Ovary (tissue), 9 donors: ENCODE data around the gene TPD52L1. TPM values are rescaled to one million over a fixed set of nuclear protein-coding genes. Genes with fewer than 3 reads are reported as not detected.

Experiments used
- DNase-seq, 5 donors: peaks; one replicate each; pipeline ENCODE4 v3.0.0-alpha.2; 2019 to 2020
- H3K27ac ChIP-seq, 2 donors: fragments of 200-600 bp; one replicate each; pipeline versions ENCODE4 v1.5.1 to v1.8.0; 2019 to 2022
- H3K27me3 ChIP-seq: fragments of 200-600 bp; one replicate; pipeline ENCODE4 v1.8.0; 2022
- H3K36me3 ChIP-seq: fragments of 200-600 bp; sonication (generic); one replicate; pipeline ENCODE4 v1.5.1; 2019
- H3K4me1 ChIP-seq: one replicate; pipeline ENCODE4 v1.8.1; 2013; ENCODE audit warnings: mild to moderate bottlenecking, moderate library complexity; ENCODE audit not compliant: insufficient read depth
- H3K4me3 ChIP-seq: fragments of 200-600 bp; sonication (generic); one replicate; pipeline ENCODE4 v1.5.1; 2017
- H3K9me3 ChIP-seq, 2 donors: fragments of 200-600 bp in 1 of 2; sonication (generic) in 1 of 2; one replicate each; pipeline versions ENCODE4 v1.5.1 to v1.8.1; 2013 to 2019; ENCODE audit warnings: mild to moderate bottlenecking in 1 of 2, moderate library complexity in 1 of 2
- CTCF ChIP-seq, 3 donors: fragments of 450-650 bp in 2 of 3; fragments of 200-600 bp in 1 of 3; IDR thresholded peaks; one replicate each; pipeline versions ENCODE4 v1.5.1 to v1.8.0; 2016 to 2022; ENCODE audit warnings: antibody characterized with exemption in 3 of 3, mild to moderate bottlenecking in 1 of 3
- EP300 ChIP-seq: sonication (generic); formaldehyde crosslinking; IDR thresholded peaks from one replicate; pipeline ENCODE4 v1.6.1; 2017; ENCODE audit warnings: antibody characterized with exemption
- POLR2A ChIP-seq: fragments of 450-650 bp; IDR thresholded peaks from one replicate; pipeline ENCODE4 v1.6.1; 2017; ENCODE audit warnings: antibody characterized with exemption, mild to moderate bottlenecking, moderate library complexity
- WGBS, 3 donors: extraction: QIAGEN DNeasy Blood & Tissue Kit in 1 of 3; methylation state at CpG; one replicate each; pipeline versions ENCODE4 v1.1.5 to v1.1.7; 2013 to 2017; 5-methylcytosine and 5-hydroxymethylcytosine counted together
- intact Hi-C, 4 donors: fragments of 100-400 bp; cut with DNase I; formaldehyde crosslinking; loops; one replicate each; pipeline versions ENCODE4 v1.11.0 to v1.15.1; 2022 to 2023
- polyA plus RNA-seq, 2 donors: library from polyadenylated mRNA; stranded (reverse); fragments of 200-250 nt in 1 of 2; fragments of 350-450 nt in 1 of 2; fragmentation: Illumina TruSeq in 1 of 2; extraction: RNeasy Lipid Tissue Mini Kit (QIAGEN cat#74804) in 1 of 2; gene quantifications; one replicate each; pipeline ENCODE4 v1.2.3, GENCODE V29; 2013 to 2014
- total RNA-seq, 7 donors: library from RNA; depleted of rRNA in 2 of 7; stranded (reverse); fragments of >200 nt in 2 of 7; fragmentation: NEBNext Ultra II Directional in 3 of 7; extraction: Animal tissue kit (Norgen Biotek cat#: 25700) in 3 of 7; gene quantifications; one replicate each; pipeline versions ENCODE4 v1.1.0 to v1.2.4, GENCODE V29; 2016 to 2023
- donor health status: DM: no; HTN: no; CAD: no; lungs with moderate emphysema.
- donor health status: DM: no; HTN: no; CAD: no.
- donor health status: Bipolar disorder and iron deficiency.
- donor health status: DM: yes; HTN: yes; CAD: no.
- donor health status: DM: no; HTN: no; CAD: no.
- donor health status: DM: yes; HTN: yes; CAD: no.

TPD52L1 gene
- total and polyA plus RNA-seq, 9 donors: 14.4 to 154 (median 27.4) TPM

- no peaks in the 10 kb centered on the region for H3K36me3 ChIP-seq
- intact Hi-C loops: no loop called here
- no peak for TF ChIP-seq CTCF (IDR thresholded peaks at IDR 0.05)
- H3K27ac ChIP-seq: no peak overlapping the region
- WGBS, 3 donors: 93 to 96% (median 96%) methylated on average over 10 of the region's 10 CpGs
- no peak for DNase-seq
- no peaks in the 10 kb centered on the region for H3K9me3 ChIP-seq
- peaks cover 2% of the 10 kb centered on the region for H3K4me1 ChIP-seq
- no peaks in the 10 kb centered on the region for H3K27me3 ChIP-seq
- H3K4me3 ChIP-seq: no peak overlapping the region
Observed at GRCh38 chr6:125217369-125217768, 63.8 kb downstream of the TPD52L1 start.

- intact Hi-C loops: no loop called here
- WGBS, 3 donors: 94 to 96% (median 96%) methylated on average over 2 of the region's 2 CpGs
- TF ChIP-seq CTCF (IDR thresholded peaks at IDR 0.05): no peak
- no peak for TF ChIP-seq POLR2A
- TF ChIP-seq EP300: no peak
- peaks cover 3% of the 10 kb centered on the region for H3K4me1 ChIP-seq
- no peaks in the 10 kb centered on the region for H3K27me3 ChIP-seq
- H3K27ac ChIP-seq: no peak overlapping the region
- no peaks in the 10 kb centered on the region for H3K36me3 ChIP-seq
- H3K9me3 ChIP-seq: no peaks in the 10 kb centered on the region
- no peak for DNase-seq
- H3K4me3 ChIP-seq: no peak overlapping the region
Observed at GRCh38 chr6:125217992-125218391, 64.4 kb downstream of the TPD52L1 start.

- Histone ChIP-seq H3K27ac (no peak overlapping the region), H3K4me3 (no peak overlapping the region), H3K27me3 (no peaks in the 10 kb centered on the region), H3K9me3 (no peaks in the 10 kb centered on the region), H3K36me3 (no peaks in the 10 kb centered on the region), H3K4me1 (peaks cover 7% of the 10 kb centered on the region)
- 59 to 69% (median 66%) methylated on average over 5 of the region's 5 CpGs for WGBS, 3 donors
- intact Hi-C loops: no loop called here
- TF ChIP-seq EP300 (no peak), POLR2A (no peak), CTCF (IDR thresholded peaks at IDR 0.05) (no peak)
- DNase-seq: no peak
Observed at GRCh38 chr6:125219361-125219895, 65.9 kb downstream of the TPD52L1 start.

GRCh38 chr6:125220712-125221111 lies 67.1 kb downstream of the TPD52L1 start:
- Histone ChIP-seq H3K4me1 (peaks cover 8% of the 10 kb centered on the region), H3K9me3 (no peaks in the 10 kb centered on the region), H3K27ac (peak overlapping the region; percentile 14 to 25), H3K4me3 (no peak overlapping the region), H3K36me3 (no peaks in the 10 kb centered on the region), H3K27me3 (no peaks in the 10 kb centered on the region)
- TF ChIP-seq POLR2A: no peak
- no peak for TF ChIP-seq EP300
- TF ChIP-seq CTCF (IDR thresholded peaks at IDR 0.05): no peak
- intact Hi-C loops: no loop called here
- DNase-seq: peak in 4 of 5 donors; percentile 37 to 50 (median 44)
- WGBS, 3 donors: 43 to 69% (median 53%) methylated on average over 2 of the region's 2 CpGs
